AG10803 (cell line): ENCODE data around the gene TTC32.

Experiments
- DNase-seq: peaks from one replicate; pipeline ENCODE4 v3.0.0; 2010; ENCODE audit warnings: low read depth
- H3K4me3 ChIP-seq: 2 replicates; pipeline ENCODE4 v1.5.1; 2011; ENCODE audit warnings: mild to moderate bottlenecking, low read length, control low read depth
- TF ChIP-seq, protein P1 (sequence below): conservative IDR thresholded peaks from 2 replicates; pipeline ENCODE4 v1.5.1; 2011; ENCODE audit warnings: mild to moderate bottlenecking, low read length, control low read depth, inconsistent platforms

Gene TTC32

DNA sequence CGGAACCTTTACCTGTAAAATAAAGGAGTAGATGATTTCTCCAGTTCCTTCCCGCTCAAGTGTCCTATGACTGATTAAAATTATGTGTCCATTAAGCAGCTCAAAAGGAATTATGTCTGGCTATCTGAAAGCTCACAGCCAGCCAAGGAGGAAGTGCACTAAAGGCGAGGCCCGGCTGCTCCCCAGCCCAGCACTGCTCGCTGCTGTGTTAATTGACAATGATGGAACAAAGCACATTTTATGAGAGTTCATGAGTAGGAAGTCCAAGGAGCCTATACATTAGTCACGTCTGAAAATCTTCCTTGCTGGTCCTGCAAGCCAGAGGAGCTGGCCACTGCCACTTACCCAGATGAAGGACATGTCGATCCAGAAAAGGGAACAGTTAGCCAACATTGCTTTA lies 14.3 kb downstream of the TTC32 start:
- TF ChIP-seq, protein P1, sequence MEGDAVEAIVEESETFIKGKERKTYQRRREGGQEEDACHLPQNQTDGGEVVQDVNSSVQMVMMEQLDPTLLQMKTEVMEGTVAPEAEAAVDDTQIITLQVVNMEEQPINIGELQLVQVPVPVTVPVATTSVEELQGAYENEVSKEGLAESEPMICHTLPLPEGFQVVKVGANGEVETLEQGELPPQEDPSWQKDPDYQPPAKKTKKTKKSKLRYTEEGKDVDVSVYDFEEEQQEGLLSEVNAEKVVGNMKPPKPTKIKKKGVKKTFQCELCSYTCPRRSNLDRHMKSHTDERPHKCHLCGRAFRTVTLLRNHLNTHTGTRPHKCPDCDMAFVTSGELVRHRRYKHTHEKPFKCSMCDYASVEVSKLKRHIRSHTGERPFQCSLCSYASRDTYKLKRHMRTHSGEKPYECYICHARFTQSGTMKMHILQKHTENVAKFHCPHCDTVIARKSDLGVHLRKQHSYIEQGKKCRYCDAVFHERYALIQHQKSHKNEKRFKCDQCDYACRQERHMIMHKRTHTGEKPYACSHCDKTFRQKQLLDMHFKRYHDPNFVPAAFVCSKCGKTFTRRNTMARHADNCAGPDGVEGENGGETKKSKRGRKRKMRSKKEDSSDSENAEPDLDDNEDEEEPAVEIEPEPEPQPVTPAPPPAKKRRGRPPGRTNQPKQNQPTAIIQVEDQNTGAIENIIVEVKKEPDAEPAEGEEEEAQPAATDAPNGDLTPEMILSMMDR: no peak
- no peak for DNase-seq
- H3K4me3 ChIP-seq: no peak overlapping the region

DNA sequence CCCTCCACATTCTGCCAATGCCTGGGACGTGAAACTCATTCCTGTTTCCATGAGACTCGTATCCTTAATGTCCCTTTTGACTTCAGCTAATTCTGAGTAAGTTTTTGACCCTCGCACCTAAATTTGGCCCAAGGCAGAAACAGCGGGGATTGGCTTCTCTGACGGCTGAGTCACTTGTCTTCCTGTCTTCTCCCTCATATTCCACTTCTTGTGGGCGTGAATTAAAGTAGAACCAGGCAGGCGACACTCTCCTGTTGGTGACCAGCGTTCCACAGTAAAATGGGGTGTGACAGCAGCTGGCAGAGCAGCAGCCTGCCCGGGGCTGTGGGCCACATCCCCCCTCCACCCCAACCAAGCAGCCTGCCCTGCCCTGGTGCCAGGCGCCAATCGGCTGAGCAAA lies 15.5 kb downstream of the TTC32 start:
- DNase-seq: no peak
- no peak overlapping the region for H3K4me3 ChIP-seq
- TF ChIP-seq, protein P1: no peak

DNA sequence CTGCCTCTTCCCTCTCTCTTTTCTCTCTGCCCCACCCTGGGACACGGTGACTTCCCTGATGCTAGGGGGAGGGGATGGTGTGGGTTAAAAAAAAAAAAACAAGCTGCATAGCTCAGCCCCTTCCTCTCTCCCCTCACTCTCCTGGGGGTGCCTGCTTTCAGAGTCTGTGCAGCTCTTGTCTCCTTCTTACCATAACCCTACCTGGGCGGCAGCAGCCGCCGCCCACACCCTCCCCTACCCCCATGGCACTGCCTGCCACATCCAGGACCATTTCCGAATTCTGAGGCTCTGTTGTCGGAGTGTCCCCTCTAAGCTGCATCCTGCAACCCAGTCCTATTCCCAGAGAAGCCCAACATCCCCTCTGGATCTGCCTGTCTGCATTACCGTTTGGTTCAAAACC lies 16.0 kb downstream of the TTC32 start:
- TF ChIP-seq, protein P1: no peak
- DNase-seq: no peak
- no peak overlapping the region for H3K4me3 ChIP-seq

DNA sequence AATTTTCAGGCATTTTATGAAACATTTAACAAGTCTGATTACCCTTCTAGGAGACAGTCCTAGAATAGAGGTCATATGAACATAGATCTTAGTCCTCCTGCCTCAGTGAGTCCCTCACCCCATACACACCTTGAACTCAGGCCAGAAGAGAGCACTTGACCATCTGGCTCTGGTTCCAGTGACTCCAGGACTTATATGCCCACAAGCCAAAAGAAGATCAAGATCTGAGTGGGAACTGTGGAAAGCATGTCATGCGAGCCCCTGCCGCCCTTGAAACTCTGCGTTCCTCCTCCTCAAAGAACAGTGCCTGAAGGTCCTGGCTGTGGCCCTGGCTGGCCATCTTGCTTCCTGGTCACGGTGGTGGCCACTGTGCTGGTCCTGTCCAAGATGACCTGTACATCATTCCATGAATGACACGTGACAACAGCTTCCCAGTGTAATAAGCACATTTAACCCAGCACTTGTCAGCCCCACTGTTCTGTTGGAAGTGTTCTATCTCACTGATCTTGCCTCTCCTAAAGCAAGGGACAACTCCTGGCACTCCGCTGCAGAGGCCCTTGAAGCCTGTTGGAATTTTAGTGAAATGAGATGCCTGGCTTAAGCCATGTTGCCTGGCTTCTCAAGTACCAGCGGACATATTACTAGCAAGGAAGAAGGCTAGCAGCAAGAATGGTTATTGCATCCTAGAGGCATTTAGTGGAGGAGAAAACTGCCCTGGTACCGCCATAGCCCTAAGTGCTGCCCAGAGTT lies 17.6 kb downstream of the TTC32 start:
- TF ChIP-seq, protein P1: no peak
- H3K4me3 ChIP-seq: no peak overlapping the region
- no peak for DNase-seq

DNA sequence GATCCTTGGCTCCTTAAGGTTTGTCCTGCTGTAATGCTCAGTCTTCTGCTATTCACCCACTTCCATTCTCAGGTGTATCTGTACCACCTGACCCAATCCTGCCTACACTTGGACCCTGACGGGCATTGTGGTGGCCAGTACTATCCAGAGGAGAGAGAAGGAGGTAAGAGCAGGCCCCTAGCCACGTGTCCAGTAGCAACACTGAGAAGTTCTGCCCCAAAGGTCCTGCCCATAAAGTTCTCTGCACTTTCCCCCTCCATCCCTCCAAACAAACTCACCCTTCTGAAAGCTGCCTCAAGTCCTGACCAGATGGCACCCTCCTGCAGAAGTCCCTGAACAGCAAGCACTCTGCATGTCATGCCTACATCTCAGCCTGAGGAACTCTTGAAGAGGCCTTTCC lies 18.3 kb downstream of the TTC32 start:
- no peak for DNase-seq
- TF ChIP-seq, protein P1: no peak
- no peak overlapping the region for H3K4me3 ChIP-seq

DNA sequence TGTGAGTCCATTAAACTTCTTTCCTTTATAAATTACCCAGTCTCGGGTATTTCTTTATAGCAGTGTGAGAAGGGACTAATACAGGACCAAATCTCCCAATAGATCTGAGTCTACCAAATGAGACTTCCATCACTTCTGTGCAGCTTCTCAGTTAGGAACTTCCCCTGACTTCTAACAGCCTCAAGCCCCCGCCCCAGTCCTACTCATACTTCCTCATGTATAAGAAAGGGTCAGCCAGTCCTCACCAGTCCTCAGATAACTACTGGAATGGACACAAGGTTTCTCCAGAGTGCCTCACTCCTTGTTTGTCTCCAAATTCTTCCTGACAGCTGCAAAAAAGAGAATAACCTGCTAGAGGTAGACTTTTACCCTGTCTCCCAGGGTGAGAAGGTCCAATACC lies 19.5 kb downstream of the TTC32 start:
- TF ChIP-seq, protein P1: no peak
- no peak overlapping the region for H3K4me3 ChIP-seq
- DNase-seq: no peak

DNA sequence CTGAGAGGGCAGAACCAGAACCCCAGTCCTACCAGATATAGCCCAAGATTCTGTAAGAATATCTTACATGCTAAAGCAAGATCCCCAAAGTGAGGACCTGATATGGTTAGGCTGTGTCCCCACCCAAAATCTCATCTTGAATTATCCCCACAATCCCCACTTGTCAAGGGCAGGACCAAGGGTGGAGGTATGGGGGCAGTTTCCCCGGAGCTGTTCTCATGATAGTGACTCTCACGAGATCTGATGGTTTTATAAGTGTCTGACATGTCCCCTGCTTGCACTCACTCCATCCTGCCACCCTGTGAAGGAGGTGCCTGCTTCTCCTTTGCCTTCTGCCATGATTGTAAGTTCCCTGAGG lies 19.9 kb downstream of the TTC32 start:
- no peak for DNase-seq
- H3K4me3 ChIP-seq: no peak overlapping the region
- TF ChIP-seq, protein P1: no peak
